ENCODE results near the gene PRKAR2A.

DNA sequence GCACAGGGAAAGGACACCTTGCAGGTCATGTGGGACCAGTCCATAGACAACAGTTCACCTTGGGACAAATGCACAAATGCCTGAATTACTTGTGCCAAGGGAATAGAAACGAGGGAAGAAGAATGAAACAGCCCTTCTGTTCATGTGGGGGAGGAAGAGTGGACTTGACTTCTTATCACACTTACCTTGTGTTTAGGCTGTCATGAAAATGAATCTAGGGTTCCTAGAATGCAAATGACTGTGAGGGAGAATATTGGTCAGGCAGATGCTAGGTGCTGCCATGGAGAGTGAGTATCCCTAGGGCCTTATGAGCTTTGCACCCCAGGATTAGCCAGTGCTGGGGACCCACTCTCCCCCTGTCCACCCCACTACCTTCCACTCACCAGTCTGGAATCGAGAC lies 11.0 kb upstream of the PRKAR2A start:
- TF ChIP-seq, protein P1, sequence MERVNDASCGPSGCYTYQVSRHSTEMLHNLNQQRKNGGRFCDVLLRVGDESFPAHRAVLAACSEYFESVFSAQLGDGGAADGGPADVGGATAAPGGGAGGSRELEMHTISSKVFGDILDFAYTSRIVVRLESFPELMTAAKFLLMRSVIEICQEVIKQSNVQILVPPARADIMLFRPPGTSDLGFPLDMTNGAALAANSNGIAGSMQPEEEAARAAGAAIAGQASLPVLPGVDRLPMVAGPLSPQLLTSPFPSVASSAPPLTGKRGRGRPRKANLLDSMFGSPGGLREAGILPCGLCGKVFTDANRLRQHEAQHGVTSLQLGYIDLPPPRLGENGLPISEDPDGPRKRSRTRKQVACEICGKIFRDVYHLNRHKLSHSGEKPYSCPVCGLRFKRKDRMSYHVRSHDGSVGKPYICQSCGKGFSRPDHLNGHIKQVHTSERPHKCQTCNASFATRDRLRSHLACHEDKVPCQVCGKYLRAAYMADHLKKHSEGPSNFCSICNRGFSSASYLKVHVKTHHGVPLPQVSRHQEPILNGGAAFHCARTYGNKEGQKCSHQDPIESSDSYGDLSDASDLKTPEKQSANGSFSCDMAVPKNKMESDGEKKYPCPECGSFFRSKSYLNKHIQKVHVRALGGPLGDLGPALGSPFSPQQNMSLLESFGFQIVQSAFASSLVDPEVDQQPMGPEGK (CRISPR knock-in tag; IDR thresholded peaks at IDR 0.05; ENCODE audit: borderline replicate concordance), result no peak
- no peak for TF ChIP-seq BACH2 (CRISPR knock-in tag; IDR thresholded peaks at IDR 0.05; ENCODE audit: borderline replicate concordance)
- no peak for TF ChIP-seq TCF4 (CRISPR knock-in tag; IDR thresholded peaks at IDR 0.05; ENCODE audit: borderline replicate concordance)
- TF ChIP-seq TOX (CRISPR knock-in tag; IDR thresholded peaks at IDR 0.05; ENCODE audit: borderline replicate concordance), result no peak
- TF ChIP-seq ZFP3 (CRISPR knock-in tag; IDR thresholded peaks at IDR 0.05), result no peak

All from SK-N-SH treated with all-trans-retinoic acid at 6 μM for 48 hours (cell line).